Activated CD8-positive, alpha-beta memory T cell treated with anti-CD3 and anti-CD28 coated beads for 36 hours (primary cell): ENCODE measurements around the gene ERI2. TPM values are rescaled to one million over a fixed set of nuclear protein-coding genes. Genes with fewer than 3 reads are reported as not detected.

Experiments used
- total RNA-seq, 2 experiments: library from RNA; stranded (reverse); gene quantifications; one replicate each; pipeline ENCODE4 v1.2.3, GENCODE V29; 2021

The ERI2 gene
- total RNA-seq, 2 experiments from 2014 or later = 21.8 to 23.2 TPM

Other genes with a start within 250 kb of the ERI2 start
- gene ACSM2B, start 230.1 kb downstream of the ERI2 start, total RNA-seq = not detected
- gene ACSM1, start 108.8 kb downstream of the ERI2 start, total RNA-seq = not detected
- 10 to 100 TPM; 45.2 to 49.3 TPM for gene THUMPD1, start 64.7 kb downstream of the ERI2 start, total RNA-seq
- 10 to 100 TPM; 10.1 to 10.7 TPM for gene ACSM3, start 42.5 kb downstream of the ERI2 start, total RNA-seq
- 10 to 100 TPM in 1 of 2 experiments, 1 to 10 TPM in 1; 9.9 to 12.4 TPM for gene REXO5, start 55 bp upstream of the ERI2 start, total RNA-seq
- gene DCUN1D3, start 93.9 kb upstream of the ERI2 start, total RNA-seq = 10 to 100 TPM; 13.0 to 13.1 TPM
- 10 to 100 TPM; 41.3 to 44.5 TPM for gene LYRM1, start 94.3 kb upstream of the ERI2 start, total RNA-seq